Measurements from ENCODE around the gene SLC39A8.

SLC39A8 gene

GRCh38 chr4:102321260-102321995 is 23.9 kb downstream of the SLC39A8 start:
- TF ChIP-seq FOXM1 (IDR thresholded peaks at IDR 0.05; ENCODE audit: borderline replicate concordance, low read depth) (no peak), NFIC (IDR thresholded peaks at IDR 0.05) (no peak), TAF1 (IDR thresholded peaks at IDR 0.05; ENCODE audit: low read depth) (no peak), RAD21 (IDR thresholded peaks at IDR 0.05; ENCODE audit: low read depth) (no peak), CREB1 (IDR thresholded peaks at IDR 0.05; ENCODE audit: low read depth) (no peak), ZBTB7A (IDR thresholded peaks at IDR 0.05; ENCODE audit: low read depth) (no peak), USF1 (IDR thresholded peaks at IDR 0.05) (no peak), TCF12 (IDR thresholded peaks at IDR 0.05; ENCODE audit: low read depth) (no peak), CEBPB (IDR thresholded peaks at IDR 0.05) (no peak), EP300 (IDR thresholded peaks at IDR 0.05; ENCODE audit: borderline replicate concordance) (no peak), EGR1 (IDR thresholded peaks at IDR 0.05) (no peak)
- TF ChIP-seq, protein P1, sequence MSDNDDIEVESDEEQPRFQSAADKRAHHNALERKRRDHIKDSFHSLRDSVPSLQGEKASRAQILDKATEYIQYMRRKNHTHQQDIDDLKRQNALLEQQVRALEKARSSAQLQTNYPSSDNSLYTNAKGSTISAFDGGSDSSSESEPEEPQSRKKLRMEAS (IDR thresholded peaks at IDR 0.05), result no peak
- TF ChIP-seq, protein P2, sequence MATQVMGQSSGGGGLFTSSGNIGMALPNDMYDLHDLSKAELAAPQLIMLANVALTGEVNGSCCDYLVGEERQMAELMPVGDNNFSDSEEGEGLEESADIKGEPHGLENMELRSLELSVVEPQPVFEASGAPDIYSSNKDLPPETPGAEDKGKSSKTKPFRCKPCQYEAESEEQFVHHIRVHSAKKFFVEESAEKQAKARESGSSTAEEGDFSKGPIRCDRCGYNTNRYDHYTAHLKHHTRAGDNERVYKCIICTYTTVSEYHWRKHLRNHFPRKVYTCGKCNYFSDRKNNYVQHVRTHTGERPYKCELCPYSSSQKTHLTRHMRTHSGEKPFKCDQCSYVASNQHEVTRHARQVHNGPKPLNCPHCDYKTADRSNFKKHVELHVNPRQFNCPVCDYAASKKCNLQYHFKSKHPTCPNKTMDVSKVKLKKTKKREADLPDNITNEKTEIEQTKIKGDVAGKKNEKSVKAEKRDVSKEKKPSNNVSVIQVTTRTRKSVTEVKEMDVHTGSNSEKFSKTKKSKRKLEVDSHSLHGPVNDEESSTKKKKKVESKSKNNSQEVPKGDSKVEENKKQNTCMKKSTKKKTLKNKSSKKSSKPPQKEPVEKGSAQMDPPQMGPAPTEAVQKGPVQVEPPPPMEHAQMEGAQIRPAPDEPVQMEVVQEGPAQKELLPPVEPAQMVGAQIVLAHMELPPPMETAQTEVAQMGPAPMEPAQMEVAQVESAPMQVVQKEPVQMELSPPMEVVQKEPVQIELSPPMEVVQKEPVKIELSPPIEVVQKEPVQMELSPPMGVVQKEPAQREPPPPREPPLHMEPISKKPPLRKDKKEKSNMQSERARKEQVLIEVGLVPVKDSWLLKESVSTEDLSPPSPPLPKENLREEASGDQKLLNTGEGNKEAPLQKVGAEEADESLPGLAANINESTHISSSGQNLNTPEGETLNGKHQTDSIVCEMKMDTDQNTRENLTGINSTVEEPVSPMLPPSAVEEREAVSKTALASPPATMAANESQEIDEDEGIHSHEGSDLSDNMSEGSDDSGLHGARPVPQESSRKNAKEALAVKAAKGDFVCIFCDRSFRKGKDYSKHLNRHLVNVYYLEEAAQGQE (IDR thresholded peaks at IDR 0.05; ENCODE audit: low read depth), result no peak

- TF ChIP-seq EGR1 (IDR thresholded peaks at IDR 0.05), result no peak
- peak; percentile 65 for TF ChIP-seq NFIC (IDR thresholded peaks at IDR 0.05)
- no peak for TF ChIP-seq YY1 (IDR thresholded peaks at IDR 0.05; ENCODE audit: low read depth)
Observed at GRCh38 chr4:102319594-102319993, 25.7 kb downstream of the SLC39A8 start.

- TF ChIP-seq TEAD4 (IDR thresholded peaks at IDR 0.05) (no peak), TCF12 (IDR thresholded peaks at IDR 0.05; ENCODE audit: low read depth) (0 out of 2 replicates have a peak, but pooled peaks have one; percentile 3)
Observed at GRCh38 chr4:102318526-102318925, 26.8 kb downstream of the SLC39A8 start.

- TF ChIP-seq, protein P2 (IDR thresholded peaks at IDR 0.05; ENCODE audit: low read depth), result no peak
- no peak for TF ChIP-seq FOXM1 (IDR thresholded peaks at IDR 0.05; ENCODE audit: borderline replicate concordance, low read depth)
- no peak for TF ChIP-seq YY1 (IDR thresholded peaks at IDR 0.05; ENCODE audit: low read depth)
- TF ChIP-seq, protein P1 (IDR thresholded peaks at IDR 0.05), result no peak
- no peak for TF ChIP-seq TCF12 (IDR thresholded peaks at IDR 0.05; ENCODE audit: low read depth)
- no peak for TF ChIP-seq USF1 (IDR thresholded peaks at IDR 0.05)
- TF ChIP-seq CEBPB (IDR thresholded peaks at IDR 0.05), result no peak
- TF ChIP-seq EGR1 (IDR thresholded peaks at IDR 0.05), result no peak
- no peak for TF ChIP-seq CREB1 (IDR thresholded peaks at IDR 0.05; ENCODE audit: low read depth)
- no peak for TF ChIP-seq NFIC (IDR thresholded peaks at IDR 0.05)
- TF ChIP-seq TEAD4 (IDR thresholded peaks at IDR 0.05), result no peak
- no peak for TF ChIP-seq TAF1 (IDR thresholded peaks at IDR 0.05; ENCODE audit: low read depth)
- no peak for TF ChIP-seq RAD21 (IDR thresholded peaks at IDR 0.05; ENCODE audit: low read depth)
- TF ChIP-seq ZBTB7A (IDR thresholded peaks at IDR 0.05; ENCODE audit: low read depth), result no peak
- TF ChIP-seq EP300 (IDR thresholded peaks at IDR 0.05; ENCODE audit: borderline replicate concordance), result no peak
Observed at GRCh38 chr4:102318105-102318504, 27.2 kb downstream of the SLC39A8 start.

GRCh38 chr4:102317459-102317858 is 27.8 kb downstream of the SLC39A8 start:
- TF ChIP-seq, protein P1 (IDR thresholded peaks at IDR 0.05), result 0 out of 2 replicates have a peak, but pooled peaks have one; percentile 20
- TF ChIP-seq EGR1 (IDR thresholded peaks at IDR 0.05), result no peak

- TF ChIP-seq TAF1 (IDR thresholded peaks at IDR 0.05; ENCODE audit: low read depth), result no peak
- TF ChIP-seq EP300 (IDR thresholded peaks at IDR 0.05; ENCODE audit: borderline replicate concordance), result no peak
- TF ChIP-seq RAD21 (IDR thresholded peaks at IDR 0.05; ENCODE audit: low read depth), result no peak
- TF ChIP-seq ZBTB7A (IDR thresholded peaks at IDR 0.05; ENCODE audit: low read depth), result no peak
- no peak for TF ChIP-seq YY1 (IDR thresholded peaks at IDR 0.05; ENCODE audit: low read depth)
- TF ChIP-seq, protein P1 (IDR thresholded peaks at IDR 0.05), result no peak
- no peak for TF ChIP-seq USF1 (IDR thresholded peaks at IDR 0.05)
- TF ChIP-seq CEBPB (IDR thresholded peaks at IDR 0.05), result no peak
- no peak for TF ChIP-seq EGR1 (IDR thresholded peaks at IDR 0.05)
- TF ChIP-seq, protein P2 (IDR thresholded peaks at IDR 0.05; ENCODE audit: low read depth), result no peak
- no peak for TF ChIP-seq CREB1 (IDR thresholded peaks at IDR 0.05; ENCODE audit: low read depth)
- TF ChIP-seq NFIC (IDR thresholded peaks at IDR 0.05), result no peak
- TF ChIP-seq TEAD4 (IDR thresholded peaks at IDR 0.05), result no peak
- TF ChIP-seq TCF12 (IDR thresholded peaks at IDR 0.05; ENCODE audit: low read depth), result no peak
Observed at GRCh38 chr4:102316585-102316984, 28.7 kb downstream of the SLC39A8 start.
